ENCODE data around the gene CBR4.
A peak's percentile ranks its signal among the peaks of the same experiment; 100 is the strongest.
"Not testable (repeated sequence)": the region's sequence is repeated elsewhere in the genome, so short reads cannot be mapped to it uniquely, and the experiment has no call there.

The CBR4 gene

DNA sequence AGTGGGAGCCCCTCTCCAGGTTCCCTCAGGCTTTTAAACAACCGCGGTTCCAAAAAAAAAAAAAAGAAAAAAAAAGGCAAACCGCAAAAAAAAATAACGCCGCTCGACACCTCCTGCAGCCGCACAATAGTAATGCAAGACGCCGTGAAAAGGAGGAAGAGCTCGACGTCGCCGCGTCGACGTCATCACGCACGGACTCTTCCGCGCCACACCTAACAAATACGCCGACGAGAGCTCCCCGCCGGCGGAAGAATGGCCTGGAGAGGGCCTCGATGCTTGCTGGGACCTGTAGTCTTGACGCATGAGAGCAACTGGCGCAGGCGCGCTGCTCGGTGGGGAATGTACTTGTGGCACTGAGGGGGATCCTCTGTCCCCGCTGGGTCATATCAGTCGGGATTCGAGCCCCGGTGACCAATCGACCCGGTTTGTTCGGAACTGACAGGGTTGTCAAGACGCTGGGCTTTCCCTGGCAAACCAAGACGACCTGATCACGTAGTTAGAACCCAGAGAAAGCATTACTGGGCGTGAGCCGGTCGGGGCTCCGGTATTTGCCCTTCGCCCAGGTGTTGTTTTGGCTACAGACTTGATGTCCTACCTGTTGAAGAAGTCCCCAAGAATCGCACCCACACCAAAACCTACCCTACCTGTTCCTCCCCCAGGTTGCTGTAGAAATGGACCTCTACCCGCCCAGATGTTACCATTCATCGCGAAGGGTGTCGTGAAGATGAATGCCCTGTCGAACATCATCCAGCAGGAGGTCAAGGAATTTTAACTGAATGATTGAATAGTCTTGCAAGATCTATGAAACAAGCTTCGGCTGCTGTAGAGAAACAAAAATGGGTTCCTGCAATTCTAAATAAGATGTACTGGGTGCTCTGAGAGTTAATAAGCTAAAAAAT is at the start of gene CBR4:
CBR4 (minus strand) TSS at position 131 of the 899 bp plus-strand sequence. CDS start 166 bp downstream, outside the sequence.
- peak; percentile 96 for DNase-seq

DNA sequence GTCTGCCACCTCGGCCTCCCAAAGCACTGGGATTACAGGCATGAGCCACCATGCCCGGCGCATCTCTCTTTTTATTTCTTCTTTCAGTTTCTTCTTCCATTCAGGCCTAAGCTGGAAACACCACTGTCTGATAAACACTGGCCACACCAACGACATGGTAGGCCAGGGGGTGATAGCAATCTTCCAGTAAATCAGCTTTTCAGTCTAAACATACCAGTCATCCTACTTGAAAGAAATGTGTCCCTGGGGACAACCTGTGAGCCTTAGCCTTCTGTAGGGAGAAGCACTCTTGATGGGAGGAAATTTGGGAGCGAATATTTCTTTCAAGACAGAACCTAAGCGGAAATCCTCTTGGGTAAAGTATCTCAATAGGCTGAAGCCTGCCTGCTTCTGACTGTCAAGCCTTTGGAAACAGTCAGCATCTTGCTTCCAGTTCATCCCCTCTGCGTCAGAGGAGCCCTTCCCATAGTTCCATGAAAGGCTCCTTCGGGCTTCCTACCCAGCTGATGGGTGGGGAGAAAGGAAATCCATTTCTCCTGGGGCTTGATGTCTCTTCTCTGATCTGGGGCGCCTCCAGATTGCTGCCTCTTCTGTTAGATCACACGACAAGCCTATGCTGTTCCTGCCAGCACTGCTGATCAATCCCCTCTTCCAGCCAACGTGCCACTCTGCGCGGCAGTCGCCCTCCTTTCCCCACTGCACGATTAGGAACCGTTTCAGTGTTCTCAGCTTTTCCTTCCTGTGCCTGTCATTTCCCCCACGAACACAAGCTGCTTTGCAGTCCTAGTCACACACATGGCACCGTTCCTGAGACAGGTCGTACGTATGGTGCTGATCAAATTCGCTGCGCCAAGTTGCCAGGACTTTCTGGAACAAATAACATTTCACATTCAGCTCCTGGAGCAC is 49.5 kb upstream of the CBR4 start:
- DNase-seq, result no peak

DNA sequence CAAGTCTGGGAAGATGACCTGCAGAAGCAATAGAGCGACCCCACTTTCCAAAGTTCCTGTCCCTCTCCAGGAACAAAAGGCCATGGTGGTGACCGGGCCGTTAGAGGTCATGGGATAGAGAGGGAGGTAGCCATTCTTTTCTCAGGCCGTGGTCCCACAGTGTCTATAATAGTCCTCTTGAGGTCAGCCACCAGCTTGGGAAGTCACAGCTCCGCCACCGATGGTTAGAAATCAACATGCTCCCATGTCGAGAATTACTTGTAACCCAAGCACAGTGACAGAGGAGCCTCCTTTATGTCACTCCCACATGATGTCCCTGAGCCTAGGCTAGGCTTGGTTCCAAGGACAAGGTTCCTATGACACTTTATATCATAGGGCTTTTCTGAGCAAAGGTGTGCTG is 48.3 kb upstream of the CBR4 start:
- no peak for DNase-seq

DNA sequence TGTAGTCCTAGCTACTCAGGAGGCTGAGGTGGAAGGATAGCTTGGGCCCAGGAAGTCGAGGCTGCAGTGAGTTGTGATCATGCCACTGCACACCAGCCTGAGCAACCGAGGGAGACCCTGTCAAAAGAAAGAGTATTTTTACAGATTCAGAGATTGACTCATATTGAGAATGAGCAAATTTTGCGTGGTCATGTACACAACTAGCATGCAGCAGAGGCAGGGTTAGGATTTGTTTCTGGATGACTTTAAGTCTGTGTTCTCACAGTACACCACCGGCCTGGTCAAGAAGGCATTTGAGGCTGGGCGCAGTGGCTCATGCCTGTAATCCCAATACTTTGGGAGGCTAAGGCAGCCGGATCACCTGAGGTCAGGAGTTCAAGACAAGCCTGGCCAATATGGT is 44.8 kb upstream of the CBR4 start:
- DNase-seq, result no peak

DNA sequence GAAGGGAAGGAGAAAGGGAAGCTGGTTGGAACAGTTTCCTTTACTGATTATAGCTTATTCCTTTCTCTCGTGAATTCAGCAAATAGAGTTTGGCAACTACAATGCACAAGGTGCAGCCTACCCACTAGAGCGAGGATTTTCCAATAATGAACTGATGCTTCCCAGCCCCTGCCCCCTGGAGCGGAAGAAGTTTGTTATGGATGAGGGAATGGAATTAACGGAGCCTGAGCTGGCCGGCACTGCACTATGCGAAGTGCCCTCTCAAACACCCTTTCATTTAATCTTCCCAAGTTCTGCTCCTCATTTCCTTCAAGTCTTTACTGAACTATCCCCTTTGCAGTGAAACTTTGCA is 42.5 kb upstream of the CBR4 start:
- DNase-seq, result no peak

DNA sequence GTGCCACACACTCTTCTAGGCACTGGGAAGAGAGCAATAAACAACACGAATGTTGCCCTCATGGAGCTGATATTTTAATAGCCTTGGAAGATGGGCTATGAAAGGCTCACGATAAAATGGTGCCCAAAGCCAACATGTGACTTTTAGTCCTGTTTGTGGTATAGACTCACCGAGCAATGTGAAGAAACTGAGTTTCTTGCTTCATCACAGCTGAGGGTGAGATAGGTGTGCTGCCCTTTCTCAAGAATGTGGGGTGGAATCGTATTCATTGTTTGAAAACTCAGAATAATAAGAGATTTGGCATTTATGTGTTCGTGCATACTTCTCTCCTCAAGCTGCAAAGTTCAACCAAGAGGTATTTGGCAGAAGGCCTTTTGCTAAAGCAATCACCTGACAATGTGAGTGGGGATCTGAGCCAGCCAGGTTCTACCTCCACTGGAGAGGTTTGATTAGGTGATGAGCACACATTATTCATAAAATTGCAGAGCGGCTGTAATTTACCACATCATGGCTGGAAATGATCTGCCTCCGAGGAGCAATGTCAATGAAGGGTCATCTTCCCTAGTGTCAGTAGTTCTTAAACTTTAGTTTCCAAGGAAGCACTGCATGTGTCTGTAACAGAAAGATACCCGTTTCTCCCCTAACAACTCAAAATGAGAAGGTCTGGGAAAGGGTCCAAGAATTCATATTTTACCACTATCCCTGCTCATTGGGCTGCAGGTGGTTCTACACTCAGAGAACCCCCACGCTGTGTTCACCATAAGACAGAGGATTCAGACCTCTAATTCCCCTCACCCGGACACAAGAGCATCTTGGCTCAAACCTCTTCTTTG is 41.9 kb upstream of the CBR4 start:
- no peak for DNase-seq

DNA sequence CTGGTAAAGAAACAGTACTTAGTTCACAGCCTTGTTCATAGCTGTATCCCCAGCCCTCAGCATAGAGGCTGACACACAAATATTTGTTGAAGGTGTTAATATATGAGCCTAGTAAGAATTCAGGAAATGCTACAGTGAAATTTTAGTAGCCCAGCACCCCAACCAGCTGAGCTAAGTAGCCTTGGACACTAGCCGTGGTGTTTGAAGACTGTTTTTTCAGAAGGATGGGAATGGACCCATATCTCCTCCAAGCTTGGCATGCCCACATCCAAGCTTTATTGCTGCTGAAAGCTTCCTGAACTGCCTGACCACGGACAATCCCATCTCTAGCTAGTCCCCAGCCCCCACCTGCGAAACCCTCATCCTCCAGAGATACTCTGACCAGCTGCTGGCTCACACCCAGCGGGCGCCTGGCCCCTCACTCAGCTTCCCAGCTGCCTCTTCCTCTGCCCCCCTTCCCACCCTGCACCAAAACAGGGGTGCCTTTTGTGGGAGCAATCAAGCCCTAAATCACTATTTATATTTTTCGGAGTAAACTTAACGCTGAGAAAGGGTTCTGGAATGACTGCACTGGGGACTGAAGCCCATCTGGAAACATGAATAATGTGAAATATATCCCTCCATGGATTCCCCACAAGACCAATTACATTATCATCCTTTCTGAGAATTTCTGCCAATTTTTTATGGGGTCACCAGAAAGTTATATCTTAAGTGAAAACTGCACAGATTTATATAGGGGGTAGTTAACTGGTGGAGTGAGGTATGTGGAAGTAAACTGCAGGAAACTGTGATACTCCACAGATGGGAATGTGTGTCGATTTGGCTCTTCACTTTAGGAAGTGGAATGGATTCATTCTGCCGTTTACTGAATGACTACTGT is 41.1 kb upstream of the CBR4 start:
- no peak for DNase-seq

DNA sequence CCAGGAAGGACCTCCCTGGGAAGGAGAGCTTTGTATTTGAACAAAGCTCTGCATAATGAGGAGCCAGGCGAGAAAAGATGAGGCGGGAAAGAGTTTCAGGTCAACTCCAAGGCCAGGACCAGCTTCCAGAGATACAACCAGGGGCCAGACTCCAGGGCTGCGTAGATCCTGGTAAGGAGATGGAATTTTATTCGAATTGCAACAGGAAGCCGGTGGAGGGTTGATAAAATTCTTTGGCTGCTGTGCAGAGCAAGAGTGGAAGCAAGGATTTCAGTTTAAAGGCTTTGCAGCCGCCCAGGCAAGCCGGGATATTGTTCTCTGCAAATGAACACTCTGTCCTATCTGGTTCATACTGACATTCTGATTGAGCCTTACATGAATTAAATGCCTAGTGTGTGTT is 40.2 kb upstream of the CBR4 start:
- no peak for DNase-seq

DNA sequence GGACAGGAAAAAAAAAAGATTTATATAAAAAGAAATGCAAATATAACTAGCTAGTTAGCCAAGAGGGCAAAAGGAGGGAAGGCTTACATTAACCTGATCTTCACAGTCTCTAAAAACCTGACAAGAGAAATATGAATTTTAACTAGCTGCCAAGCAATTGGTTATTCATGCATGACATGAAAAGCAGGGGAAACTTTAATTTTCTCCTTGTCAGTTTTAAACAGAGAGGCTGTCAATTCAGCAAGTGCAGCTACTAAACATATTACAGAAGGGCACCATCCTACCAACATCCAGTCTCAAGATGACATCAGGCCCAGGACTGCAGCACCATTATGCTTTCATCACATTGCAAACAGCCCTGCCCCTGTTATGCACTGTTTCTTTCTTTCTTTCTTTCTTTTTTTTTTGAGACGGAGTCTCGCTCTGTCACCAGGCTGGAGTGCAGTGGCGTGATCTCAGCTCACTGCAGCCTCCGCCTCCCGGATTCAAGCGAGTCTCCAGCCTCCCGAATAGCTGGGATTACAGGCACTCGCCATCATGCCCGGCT is 38.9 kb upstream of the CBR4 start:
- no peak for DNase-seq

DNA sequence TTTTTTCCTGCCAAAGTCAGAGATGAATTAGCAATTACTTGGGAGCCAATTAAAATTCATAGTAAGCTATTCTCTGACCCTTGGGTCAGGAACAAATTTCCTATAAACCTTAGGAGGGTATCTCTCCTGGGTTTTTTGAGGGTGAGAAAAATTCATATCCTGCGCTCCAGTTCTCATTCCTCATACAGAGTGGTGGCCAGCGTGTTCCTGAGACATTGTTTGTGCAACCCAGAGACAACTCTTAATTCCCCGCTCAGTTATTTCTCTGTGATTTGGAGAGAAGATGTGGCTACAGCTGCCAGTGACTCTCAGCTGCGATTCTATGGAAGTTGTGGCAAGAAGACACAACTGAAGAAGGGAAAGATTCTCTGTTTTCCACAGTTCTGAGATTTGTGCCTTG is 37.9 kb upstream of the CBR4 start:
- DNase-seq, result no peak

DNA sequence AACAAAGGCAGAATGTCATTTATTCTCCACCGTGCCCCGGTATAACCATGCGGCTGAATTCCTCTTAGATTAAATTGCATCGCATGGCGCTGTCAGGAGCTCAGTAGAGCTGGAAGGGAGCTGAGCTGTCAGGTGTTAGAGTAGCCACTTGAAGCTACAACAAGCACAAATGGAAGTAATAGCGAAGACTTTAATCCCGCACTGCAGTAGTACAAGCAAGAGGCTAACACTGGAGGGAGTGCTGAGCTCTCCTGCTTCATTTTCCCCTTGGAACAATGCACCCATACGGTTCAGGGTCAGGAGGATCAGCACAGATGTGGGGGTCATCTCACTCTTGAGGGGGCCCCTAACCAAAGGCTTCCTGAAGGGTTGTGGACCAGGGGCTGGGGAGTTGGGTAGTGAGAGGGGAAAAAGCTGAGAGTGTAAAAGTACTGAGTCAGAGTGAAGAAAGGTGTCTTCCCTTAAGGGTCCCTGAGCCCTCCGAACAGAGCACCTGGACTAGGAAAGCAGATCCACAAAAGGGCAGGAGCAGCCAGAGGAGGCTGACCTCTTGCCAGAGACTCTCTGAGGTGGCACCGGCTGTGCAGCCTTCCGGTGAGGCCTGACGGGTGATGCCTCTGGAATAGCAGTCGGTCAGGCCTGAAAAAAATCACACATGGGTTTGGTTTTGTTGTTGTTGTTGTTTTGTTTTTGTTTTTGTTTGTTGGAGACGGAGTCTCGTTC is 36.0 kb upstream of the CBR4 start:
- DNase-seq, result no peak

DNA sequence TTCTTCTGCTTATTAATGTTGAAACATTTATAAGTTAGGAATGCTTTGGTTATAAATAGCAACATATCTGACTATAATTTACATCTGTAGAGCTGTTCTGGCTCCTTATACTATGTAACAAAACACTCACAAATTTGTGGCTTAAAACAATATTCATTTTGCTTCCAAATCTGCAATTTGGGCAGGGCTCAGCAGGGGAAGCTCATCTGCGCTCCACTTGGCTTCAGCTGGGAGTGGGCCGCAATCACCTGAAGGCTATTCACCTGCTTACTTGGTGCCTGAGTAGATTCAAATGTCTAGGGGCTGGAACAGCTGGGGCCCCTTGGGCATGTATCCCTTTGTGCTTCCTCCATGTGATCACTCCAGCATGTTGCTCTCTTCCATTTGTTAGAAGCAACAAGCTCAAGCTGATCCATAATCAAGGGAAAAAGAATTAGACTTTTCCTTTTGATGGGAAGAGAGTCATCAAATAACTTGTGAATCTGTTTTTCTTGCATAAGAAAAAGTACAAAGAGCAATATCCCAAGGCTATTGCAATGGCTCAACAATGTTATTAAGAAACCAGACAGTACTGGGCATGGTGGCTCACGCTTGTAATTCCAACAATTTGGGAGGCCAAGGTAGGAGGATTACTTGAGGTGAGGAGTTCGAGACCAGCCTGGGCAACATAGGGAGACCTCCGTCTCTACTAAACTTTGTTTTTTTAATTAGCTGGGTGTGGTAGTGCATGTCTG is 34.8 kb upstream of the CBR4 start:
- no peak for DNase-seq

DNA sequence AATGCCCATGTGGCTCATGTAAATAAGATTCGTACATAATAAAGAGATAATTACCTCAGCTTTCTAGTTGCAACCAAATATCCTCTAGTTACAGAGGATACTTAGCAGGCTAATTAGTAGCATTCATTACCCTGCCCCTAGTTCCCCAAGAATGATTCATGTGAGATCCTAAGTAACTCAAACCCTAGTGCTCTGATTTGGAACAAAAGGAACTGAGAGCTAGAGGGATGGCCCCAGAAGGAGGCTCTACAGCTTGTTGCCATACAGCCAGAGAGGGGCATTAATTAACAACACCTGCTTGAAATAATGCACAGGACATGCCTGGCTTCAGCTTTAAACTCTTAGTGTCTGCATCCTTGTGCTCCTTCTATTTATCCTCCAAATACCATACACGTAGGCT is 32.6 kb upstream of the CBR4 start:
- DNase-seq, result no peak

DNA sequence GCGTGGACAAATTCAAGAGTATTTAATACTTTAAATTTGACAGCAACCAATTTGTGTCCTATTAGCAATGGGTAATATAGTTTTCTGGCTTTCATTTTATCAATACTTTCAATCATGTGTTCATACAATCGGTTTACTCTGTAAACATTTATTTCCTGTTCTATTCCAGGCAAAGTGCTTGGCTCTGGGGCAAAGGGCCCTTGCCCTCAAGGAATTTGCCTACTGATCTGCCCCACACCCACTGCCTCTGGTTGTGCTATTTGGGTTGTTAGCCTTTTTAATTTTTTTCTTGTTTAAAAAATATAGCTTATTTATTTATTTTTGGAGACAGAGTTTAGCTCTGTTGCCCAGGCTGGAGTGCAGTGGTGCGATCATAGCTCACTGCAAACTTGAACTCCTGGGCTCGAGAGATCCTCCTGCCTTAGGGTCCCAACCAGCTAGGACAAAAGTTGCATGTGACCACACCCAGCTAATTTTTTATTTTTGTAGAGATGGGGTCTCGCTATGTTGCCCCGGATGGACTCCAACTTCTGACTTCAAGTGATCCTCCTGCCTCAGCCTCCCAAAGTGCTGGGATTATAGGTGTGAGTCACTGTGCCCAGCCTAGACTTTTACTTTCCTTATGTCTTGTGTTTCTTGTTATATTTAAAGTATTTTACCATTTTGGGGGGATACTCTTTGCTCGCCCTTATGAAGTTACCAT is 30.7 kb upstream of the CBR4 start:
- DNase-seq, result no peak

DNA sequence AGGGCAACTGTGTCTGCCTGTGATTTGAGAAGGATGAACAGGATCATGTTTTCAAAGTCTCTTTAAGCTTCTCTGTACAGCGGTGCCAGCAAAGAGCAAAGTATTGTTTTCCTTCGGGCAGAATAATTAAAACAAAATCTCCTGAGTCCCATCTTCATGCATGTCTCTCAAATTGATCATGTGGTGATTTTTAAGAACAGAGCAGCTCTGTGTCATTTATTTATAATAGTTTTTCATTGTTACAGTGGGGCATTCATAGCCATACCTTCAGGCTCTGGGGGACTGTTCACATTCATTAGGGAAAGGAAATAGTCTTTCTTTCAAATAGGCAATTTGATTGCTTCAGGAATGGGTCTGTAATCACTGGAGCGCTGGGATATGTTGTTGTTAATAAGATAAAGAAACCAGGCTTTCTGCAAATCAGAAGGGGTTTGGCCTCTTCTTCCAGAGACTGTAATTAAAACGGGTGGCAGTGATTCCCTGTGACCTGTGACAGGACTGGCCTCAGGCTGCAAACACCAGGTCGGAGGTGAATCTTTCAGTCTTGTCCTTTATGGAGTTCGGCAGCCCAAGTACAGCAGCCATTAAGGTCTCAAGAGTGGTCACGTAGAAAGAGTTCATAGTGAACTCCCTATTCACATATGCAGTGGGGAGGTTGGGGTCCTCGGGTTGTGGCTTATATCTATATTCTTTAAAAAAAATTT is 29.3 kb upstream of the CBR4 start:
- DNase-seq, result no peak

DNA sequence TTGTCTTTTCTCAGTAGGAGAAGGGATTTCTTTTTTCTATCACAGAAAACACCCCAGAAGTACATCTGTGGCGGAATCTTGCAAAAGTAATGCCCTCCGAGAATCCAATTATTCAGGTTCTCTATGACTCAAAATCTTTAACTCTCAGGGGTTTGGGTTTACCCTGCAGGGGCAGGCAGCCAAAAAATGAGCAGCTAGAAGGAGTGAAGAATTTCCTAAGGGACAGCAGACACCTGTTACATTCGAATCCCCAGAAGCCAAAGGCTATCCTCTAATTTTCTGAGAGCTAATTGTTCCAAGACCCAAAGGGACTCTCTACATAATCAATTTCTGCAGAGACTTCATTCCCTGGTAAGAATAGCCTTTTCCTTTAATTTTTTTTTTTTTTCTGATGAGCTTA is 27.5 kb upstream of the CBR4 start:
- no peak for DNase-seq

DNA sequence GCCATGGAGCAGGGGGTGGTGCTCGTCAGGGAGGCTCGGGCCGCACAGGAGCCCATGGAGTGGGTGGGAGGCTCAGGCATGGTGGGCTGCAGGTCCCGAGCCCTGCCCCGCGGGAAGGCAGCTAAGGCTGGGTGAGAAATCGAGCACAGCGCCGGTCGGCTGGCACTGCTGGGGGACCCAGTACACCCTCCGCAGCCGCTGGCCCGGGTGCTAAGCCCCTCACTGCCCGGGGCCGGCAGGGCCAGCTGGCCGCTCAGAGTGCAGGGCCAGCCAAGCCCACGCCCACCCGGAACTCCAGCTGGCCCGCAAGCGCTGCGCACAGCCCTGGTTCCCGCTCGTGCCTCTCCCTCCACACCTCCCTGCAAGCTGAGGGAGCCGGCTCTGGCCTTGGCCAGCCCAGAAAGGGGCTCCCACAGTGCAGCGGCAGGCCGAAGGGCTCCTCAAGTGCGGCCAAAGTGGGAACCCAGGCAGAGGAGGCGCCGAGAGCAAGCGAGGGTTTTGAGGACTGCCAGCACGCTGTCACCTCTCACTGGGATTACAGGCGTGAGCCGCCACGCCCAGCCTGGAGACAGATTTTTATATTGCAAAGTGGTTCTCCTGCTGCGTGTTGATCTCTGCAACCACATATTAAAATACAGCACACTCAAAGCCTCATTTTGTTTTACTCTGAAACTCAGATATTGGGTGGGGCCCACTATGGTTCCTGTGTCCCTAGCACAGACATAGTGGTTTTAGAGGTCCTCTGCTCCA is 26.0 kb upstream of the CBR4 start:
- DNase-seq, result not testable (repeated sequence)

DNA sequence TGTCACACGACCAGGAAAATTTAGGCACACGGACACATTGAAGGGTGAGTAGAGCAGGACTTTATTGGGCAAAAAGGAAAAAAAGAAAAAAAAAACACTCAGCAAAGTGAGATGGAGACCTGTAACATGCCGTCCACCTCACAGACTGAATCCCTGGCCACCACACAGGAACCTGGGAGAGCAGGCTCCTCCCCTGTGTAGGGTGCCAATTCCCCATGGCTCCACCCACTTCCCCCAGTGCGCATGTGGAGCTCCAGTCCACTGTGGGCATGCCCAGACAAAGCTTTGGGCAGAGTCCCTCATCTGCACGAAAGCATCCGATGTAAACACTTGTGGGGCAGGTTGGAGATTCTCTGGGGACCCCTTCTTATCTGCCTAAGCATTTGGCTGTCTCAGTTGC is 23.6 kb upstream of the CBR4 start:
- DNase-seq, result no peak
